ENCODE measurements around the gene IFNAR1. TPM values are rescaled to one million over a fixed set of nuclear protein-coding genes. Genes with fewer than 3 reads are reported as not detected.

IFNAR1 gene
- total and polyA plus RNA-seq, 2 of the 8 experiments (the other 6 are each of a cell fraction or from before 2014, with no cell fraction given) = 3.1 to 17.1 TPM

- TF ChIP-seq CBX8 (IDR thresholded peaks at IDR 0.05; ENCODE audit: borderline replicate concordance, low read depth, low read length) = no peak
Observed at GRCh38 chr21:33368124-33368523, 43.4 kb downstream of the IFNAR1 start (continued).
